Type B pancreatic cell (in vitro differentiated cells): ENCODE measurements around the gene HCRT. TPM values are rescaled to one million over a fixed set of nuclear protein-coding genes. Genes with fewer than 3 reads are reported as not detected.

Source experiments
- DNase-seq: peaks from one replicate; pipeline ENCODE4 v3.0.0; 2021; ENCODE audit warnings: mixed read lengths; ENCODE audit not compliant: unreplicated experiment; ENCODE audit errors: extremely low spot score
- H3K27ac Mint-ChIP-seq: 2 replicates; pipeline ENCODE4 v1.8.0; 2021; ENCODE audit warnings: mild to moderate bottlenecking, mixed read lengths
- H3K27me3 Mint-ChIP-seq: 2 replicates; pipeline ENCODE4 v1.8.0; 2021; ENCODE audit warnings: mixed read lengths
- H3K36me3 Mint-ChIP-seq: 2 replicates; pipeline ENCODE4 v1.8.0; 2021; ENCODE audit warnings: mixed read lengths
- H3K4me1 Mint-ChIP-seq: one replicate; pipeline ENCODE4 v1.8.0; 2021; ENCODE audit warnings: mixed read lengths; ENCODE audit not compliant: unreplicated experiment
- H3K4me3 Mint-ChIP-seq: 2 replicates; pipeline ENCODE4 v1.8.0; 2021; ENCODE audit warnings: mild to moderate bottlenecking, mixed read lengths
- H3K9me3 Mint-ChIP-seq: 2 replicates; pipeline ENCODE4 v1.8.0; 2021; ENCODE audit warnings: mixed read lengths
- CTCF ChIP-seq: fragments of 200-600 bp; sonication (generic); conservative IDR thresholded peaks from 2 replicates; pipeline ENCODE4 v1.5.0; 2021; ENCODE audit warnings: antibody characterized with exemption, mild to moderate bottlenecking
- total RNA-seq: library from RNA; stranded (reverse); gene quantifications from 2 replicates; pipeline ENCODE4 v1.2.1, GENCODE V29; 2021; ENCODE audit warnings: low replicate concordance

HCRT gene
- total RNA-seq, 1 donor from 2014 or later, result not detected

- no peak for DNase-seq
- TF ChIP-seq CTCF, result peak; percentile 63
- H3K27ac Mint-ChIP-seq, result no peak overlapping the region
- H3K9me3 Mint-ChIP-seq, result no peaks in the 10 kb centered on the region
- peaks cover 4% of the 10 kb centered on the region for H3K4me1 Mint-ChIP-seq
- no peak overlapping the region for H3K4me3 Mint-ChIP-seq
- H3K27me3 Mint-ChIP-seq, result peaks cover 7% of the 10 kb centered on the region
- no peaks in the 10 kb centered on the region for H3K36me3 Mint-ChIP-seq
Observed at GRCh38 chr17:42163113-42163512, 22.1 kb downstream of the HCRT start.

GRCh38 chr17:42160531-42160910 is 24.7 kb downstream of the HCRT start:
- no peaks in the 10 kb centered on the region for H3K36me3 Mint-ChIP-seq
- no peak overlapping the region for H3K4me3 Mint-ChIP-seq
- H3K27me3 Mint-ChIP-seq, result peaks cover under 1% of the 10 kb centered on the region
- H3K27ac Mint-ChIP-seq, result no peak overlapping the region
- no peak for DNase-seq
- TF ChIP-seq CTCF, result no peak
- no peaks in the 10 kb centered on the region for H3K9me3 Mint-ChIP-seq
- peaks cover 4% of the 10 kb centered on the region for H3K4me1 Mint-ChIP-seq

GRCh38 chr17:42159796-42160530 is 25.3 kb downstream of the HCRT start:
- Mint-ChIP-seq H3K4me3 (no peak overlapping the region), H3K9me3 (no peaks in the 10 kb centered on the region), H3K4me1 (peaks cover 4% of the 10 kb centered on the region), H3K36me3 (no peaks in the 10 kb centered on the region), H3K27me3 (no peaks in the 10 kb centered on the region), H3K27ac (no peak overlapping the region)
- no peak for DNase-seq
- TF ChIP-seq CTCF, result no peak

- Mint-ChIP-seq H3K27ac (no peak overlapping the region), H3K4me3 (peak overlapping the region; percentile 95), H3K4me1 (peaks cover 12% of the 10 kb centered on the region), H3K36me3 (no peaks in the 10 kb centered on the region), H3K9me3 (no peaks in the 10 kb centered on the region), H3K27me3 (no peaks in the 10 kb centered on the region)
- DNase-seq, result no peak
- TF ChIP-seq CTCF, result no peak
Observed at GRCh38 chr17:42155614-42156045, 29.6 kb downstream of the HCRT start.

- no peak for DNase-seq
- peak overlapping the region; percentile 90 for H3K27ac Mint-ChIP-seq
- TF ChIP-seq CTCF, result no peak
- H3K9me3 Mint-ChIP-seq, result no peaks in the 10 kb centered on the region
- peak overlapping the region; percentile 95 for H3K4me3 Mint-ChIP-seq
- no peaks in the 10 kb centered on the region for H3K27me3 Mint-ChIP-seq
- no peaks in the 10 kb centered on the region for H3K36me3 Mint-ChIP-seq
- H3K4me1 Mint-ChIP-seq, result peaks cover 12% of the 10 kb centered on the region
Observed at GRCh38 chr17:42153919-42154742, 31.1 kb downstream of the HCRT start.
